Measurements from ENCODE around the gene GRWD1.

Gene GRWD1

DNA sequence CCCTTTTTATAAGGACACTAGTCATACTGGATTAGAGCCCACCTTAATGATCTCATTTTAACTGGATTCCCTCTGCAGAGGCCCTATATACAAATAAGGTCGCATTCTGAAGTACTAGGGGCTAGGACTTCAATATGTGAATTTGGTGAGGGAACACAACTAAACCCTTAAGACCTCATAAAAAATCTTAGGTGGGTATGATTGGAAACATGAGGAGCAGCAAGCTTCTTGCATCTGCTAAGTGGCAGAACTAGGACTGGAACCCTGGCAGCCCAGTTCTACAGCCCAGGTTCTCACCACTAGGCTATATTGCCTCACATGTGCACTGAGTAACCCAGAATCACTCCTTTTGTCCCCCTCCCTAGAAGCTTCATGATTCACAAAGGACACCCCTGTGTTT is 17.1 kb upstream of the GRWD1 start:
- no peak for DNase-seq

- DNase-seq = no peak
Observed at GRCh38 chr19:48433337-48433736, 12.4 kb upstream of the GRWD1 start.

GRCh38 chr19:48436586-48436985 is 9.2 kb upstream of the GRWD1 start:
- DNase-seq = no peak

- no peak for DNase-seq
Observed at GRCh38 chr19:48441360-48442050, 4.3 kb upstream of the GRWD1 start.

DNA sequence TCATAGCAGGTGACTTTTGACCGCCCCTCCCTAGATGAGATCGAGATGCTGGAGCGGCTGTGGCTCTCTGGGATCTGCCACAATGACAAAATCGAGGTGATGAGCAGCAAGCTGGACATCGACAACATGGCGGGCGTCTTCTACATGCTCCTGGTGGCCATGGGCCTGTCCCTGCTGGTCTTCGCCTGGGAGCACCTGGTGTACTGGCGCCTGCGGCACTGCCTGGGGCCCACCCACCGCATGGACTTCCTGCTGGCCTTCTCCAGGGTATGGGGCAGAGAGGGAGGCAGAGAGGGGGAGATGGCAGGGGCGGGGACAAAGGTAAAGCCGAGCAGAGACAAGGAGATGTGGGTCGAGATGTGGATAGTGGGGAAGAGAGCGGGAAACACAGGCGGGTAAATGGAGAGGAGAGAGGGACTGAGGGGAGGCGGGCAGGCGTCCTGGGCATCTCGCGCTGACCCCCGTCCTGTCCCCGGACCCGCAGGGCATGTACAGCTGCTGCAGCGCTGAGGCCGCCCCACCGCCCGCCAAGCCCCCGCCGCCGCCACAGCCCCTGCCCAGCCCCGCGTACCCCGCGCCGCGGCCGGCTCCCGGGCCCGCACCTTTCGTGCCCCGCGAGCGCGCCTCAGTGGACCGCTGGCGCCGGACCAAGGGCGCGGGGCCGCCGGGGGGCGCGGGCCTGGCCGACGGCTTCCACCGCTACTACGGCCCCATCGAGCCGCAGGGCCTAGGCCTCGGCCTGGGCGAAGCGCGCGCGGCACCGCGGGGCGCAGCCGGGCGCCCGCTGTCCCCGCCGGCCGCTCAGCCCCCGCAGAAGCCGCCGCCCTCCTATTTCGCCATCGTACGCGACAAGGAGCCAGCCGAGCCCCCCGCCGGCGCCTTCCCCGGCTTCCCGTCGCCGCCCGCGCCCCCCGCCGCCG is 3.4 kb upstream of the GRWD1 start:
- no peak for DNase-seq

- no peak for DNase-seq
Observed at GRCh38 chr19:48443256-48443655, 2.5 kb upstream of the GRWD1 start.

DNA sequence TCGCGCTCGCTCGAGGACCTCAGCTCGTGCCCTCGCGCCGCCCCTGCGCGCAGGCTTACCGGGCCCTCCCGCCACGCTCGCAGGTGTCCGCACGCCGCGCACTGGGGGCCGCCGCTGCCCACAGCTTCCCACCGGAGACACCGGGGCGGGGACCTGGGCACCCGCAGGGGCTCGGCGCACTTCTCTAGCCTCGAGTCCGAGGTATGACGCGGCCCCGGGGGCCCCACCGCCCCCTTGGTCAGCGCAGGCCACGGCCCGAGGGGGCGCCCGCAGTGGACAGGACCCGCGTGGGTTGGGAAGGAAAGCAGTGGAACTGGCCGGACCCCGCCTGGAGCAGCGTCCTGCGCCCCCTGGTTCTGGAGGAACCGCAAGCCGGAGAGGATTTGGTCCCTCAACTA is 2.1 kb upstream of the GRWD1 start:
- DNase-seq = no peak

DNA sequence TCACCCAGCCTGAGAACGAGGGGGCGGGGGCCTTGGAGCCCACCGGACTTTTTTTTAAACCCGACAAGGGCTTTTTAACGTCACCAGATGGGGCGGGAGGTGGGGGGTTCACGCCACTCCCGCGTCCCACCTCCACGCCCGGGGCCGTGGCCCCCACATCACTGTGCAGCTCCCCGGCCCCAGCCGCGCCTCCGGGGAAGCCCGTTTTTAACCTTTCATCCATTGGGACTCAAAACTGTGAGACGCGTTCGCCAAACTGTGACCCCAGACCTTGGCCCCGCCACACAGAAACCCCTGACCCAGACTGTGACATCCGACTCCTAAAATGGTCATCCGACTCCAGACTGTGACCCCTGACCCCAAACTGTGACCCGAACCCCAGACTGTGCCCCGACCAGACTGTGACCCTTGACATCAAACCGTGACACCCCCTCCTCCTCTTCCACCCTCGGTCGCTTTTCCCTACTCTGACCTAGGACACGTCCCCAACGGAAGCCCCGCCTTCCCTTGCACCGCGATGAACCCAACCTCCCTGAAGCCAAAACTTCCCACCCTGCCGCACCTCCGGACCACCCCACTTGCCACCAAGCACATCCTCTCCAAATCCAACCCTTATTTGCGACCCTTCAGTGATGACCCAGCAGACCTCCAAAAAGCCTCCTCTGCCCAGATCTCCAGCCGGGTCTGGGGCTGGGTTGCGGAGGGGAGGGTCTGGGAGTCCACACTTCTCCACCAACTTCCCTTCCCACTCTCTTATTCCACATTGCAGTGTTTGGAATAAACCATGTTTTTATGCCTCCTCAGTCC is 1.5 kb upstream of the GRWD1 start:
- DNase-seq = no peak

DNA sequence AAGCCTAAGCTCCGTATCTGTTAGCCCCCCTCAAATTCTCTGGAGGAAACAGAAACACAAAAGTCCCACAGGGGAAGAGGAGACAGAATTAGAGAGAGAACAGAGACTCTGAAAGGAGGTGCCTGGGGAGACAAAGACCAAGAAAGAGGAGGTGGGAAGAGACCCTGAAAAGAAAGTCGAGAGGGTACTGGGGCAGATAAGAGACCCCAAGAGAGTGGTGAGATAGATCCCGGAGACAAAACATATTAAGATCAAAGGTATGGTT is 915 bp upstream of the GRWD1 start:
- no peak for DNase-seq

GRCh38 chr19:48445256-48445605 is 552 bp upstream of the GRWD1 start:
- peak; percentile 33 for DNase-seq

- no peak for DNase-seq
Observed at GRCh38 chr19:48446579-48446978, 796 bp downstream of the GRWD1 start.

DNA sequence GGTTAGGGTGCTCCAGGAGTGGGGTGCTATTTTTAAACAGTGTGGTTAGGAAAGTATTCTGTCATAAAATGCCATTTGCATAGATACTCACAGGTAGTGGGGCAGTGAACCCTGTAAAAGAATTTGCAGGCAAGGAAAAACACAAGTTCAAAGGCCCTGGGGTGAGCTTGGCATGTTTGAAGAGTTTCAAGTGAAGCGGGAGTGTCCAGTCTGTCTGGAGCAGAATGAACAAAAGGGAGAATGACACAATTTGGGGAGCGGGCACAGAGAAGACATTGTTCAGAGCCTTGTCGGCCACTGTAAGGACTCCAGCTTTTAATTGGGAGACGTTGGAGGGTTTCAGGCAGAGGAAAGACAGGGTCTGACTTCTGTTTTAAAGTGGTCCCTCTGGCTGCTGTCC is 2.8 kb downstream of the GRWD1 start:
- no peak for DNase-seq

GRCh38 chr19:48450441-48450840 is 4.7 kb downstream of the GRWD1 start:
- DNase-seq = no peak

DNA sequence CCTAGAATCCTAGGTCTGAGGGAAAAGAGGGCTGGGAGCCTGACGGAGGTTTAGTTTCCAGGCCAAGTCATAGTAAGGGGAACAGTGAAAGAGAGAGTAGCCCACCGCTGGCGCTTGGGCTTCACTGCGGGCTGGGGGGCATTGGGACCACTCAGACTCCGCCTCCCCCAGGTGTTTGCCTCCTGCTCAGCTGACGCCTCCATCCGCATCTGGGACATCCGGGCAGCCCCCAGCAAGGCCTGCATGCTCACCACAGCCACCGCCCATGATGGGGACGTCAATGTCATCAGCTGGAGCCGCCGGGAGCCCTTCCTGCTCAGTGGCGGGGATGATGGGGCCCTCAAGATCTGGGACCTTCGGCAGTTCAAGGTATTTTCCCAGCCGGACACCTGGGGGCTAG is 5.1 kb downstream of the GRWD1 start:
- no peak for DNase-seq

DNA sequence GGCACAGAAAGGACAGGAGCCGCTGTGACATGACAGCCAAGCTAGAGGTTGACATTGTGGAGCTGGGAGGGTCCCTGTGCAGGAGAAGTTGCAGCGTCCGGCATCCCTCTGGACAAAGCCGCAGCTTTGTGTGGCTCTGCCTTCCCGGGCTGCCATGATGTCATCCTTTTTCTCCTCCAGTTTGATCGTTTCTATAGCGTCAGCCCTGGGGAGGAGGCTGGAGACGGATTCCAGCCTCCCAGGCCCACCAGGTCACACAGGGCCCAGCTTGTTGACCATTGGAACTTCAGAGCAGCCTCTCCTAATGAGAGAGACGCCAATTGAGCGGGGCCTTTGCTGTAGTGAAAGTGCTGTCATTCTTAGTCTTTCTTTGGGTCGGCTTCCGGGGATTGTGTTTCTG is 5.8 kb downstream of the GRWD1 start:
- DNase-seq = no peak

DNA sequence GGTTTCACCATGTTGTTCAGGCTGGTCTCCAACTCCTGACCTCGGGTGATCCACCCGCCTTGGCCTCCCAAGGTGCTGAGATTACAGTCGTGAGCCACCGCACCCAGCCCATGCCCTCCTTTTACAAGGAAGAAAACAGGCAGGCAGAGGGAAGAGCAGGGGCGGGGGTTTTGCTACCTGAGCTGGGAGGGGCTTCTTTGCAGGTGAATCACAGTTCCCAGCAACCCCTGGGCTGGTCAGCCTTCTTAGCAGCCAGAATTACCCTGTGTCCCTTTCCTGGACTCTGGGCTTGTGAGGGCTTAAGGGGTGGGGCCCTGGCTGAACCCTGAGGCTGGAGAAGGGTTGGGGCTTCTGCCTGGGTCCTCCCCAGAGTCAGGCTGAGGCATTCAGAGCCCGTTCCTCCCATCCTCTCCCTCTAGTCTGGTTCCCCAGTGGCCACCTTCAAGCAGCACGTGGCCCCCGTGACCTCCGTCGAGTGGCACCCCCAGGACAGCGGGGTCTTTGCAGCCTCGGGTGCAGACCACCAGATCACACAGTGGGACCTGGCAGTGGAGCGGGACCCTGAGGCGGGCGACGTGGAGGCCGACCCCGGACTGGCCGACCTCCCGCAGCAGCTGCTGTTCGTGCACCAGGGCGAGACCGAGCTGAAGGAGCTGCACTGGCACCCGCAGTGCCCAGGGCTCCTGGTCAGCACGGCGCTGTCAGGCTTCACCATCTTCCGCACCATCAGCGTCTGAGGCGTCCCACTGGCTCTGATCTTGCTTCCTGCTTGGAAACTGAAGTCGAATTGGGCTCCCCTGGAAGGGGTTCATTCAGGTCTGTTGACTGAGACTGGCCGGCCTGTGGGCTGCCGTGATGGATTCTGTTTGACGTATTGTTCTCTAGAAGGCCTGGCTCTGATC is 6.8 kb downstream of the GRWD1 start:
- no peak for DNase-seq

DNA sequence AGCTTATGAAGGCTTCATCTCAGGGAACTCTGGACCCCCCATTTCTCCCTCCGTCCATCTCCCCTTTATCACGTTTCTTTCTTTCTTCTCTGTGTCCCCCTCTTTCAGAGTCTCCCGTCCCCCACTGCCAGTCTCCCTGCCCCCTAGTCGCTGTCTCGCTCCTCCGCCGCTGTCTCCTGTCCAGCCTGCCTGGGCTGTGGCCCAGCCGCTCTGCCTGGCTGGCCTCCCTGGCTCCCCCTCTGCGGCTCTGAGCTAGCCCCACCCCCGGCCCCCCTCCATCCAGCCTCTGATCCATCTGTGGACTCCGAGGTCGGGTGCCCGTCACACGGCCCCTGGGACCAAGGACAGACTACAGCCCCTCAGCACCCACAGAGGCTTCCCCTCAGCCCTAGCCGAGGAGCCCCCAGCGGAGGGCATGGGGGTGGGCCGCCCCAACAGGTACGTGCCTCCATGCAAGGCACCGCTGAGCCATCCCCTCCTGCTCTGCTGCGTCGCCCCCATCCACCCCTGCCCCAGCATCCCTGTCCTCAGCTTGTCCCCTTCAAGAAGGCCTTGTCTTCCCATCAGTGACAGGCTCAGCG is 8.5 kb downstream of the GRWD1 start:
- no peak for DNase-seq

- DNase-seq = no peak
Observed at GRCh38 chr19:48455171-48455907, 9.6 kb downstream of the GRWD1 start, which contains the start of gene KCNJ14. Gene KCNJ14 (plus strand): TSS chr19:48455574. CDS start chr19:48461725, 6,151 bp downstream.

GRCh38 chr19:48455908-48456562 is 10.3 kb downstream of the GRWD1 start:
- DNase-seq = no peak

DNA sequence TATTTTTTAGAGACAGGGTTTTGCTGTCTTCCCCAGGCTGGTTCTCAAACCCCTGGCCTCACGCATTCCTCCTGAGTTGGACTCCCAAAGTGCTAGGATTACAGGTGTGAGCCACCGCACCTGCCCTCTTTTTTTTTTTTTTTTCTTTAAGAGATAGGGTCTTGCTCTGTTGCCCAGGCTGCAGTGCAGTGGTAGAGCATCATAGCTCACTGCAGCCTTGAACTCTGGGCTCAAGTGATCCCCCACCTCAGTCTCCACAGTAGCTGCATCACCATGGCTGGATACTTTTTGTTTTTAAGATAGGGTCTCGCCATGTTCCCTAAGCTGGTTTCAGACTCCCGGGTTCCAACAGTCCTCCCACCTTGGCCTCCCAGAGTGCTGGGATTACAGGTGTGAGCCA is 11.1 kb downstream of the GRWD1 start:
- no peak for DNase-seq

GRCh38 chr19:48458016-48458415 is 12.2 kb downstream of the GRWD1 start:
- DNase-seq = no peak
